Measurements from ENCODE around the gene CDO1.

Gene CDO1

GRCh38 chr5:115849258-115849798 lies 32.9 kb upstream of the CDO1 start:
- H3K4me2 ChIP-seq (ENCODE audit: low read length, poor library complexity, severe bottlenecking) = no peak overlapping the region
- no peak overlapping the region for H2BK12ac ChIP-seq (ENCODE audit: low read length in 2 of 2)

GRCh38 chr5:115847290-115847689 lies 30.8 kb upstream of the CDO1 start:
- no peak overlapping the region for H2BK5ac ChIP-seq (ENCODE audit: low read depth, low read length, poor library complexity, severe bottlenecking)
- no peak overlapping the region for H2BK12ac ChIP-seq (ENCODE audit: low read length in 2 of 2)
- H3K27ac ChIP-seq (ENCODE audit: low read length, poor library complexity, severe bottlenecking) = no peak overlapping the region
- no peak overlapping the region for H3K23ac ChIP-seq (ENCODE audit: low read length in 2 of 2)
- WGBS = 97% methylated on average over 3 of the region's 7 CpGs
- no peak overlapping the region for H4K91ac ChIP-seq (ENCODE audit: low read length)
- peaks cover 2% of the 10 kb centered on the region for H3K4me1 ChIP-seq (ENCODE audit: control insufficient read depth, insufficient read depth, low read depth, low read length)
- no peak overlapping the region for H3K9ac ChIP-seq (ENCODE audit: low read length)
- no peak overlapping the region for H2BK15ac ChIP-seq (ENCODE audit: low read depth, poor library complexity, severe bottlenecking)
- no peak overlapping the region for H4K8ac ChIP-seq (ENCODE audit: low read length)
- H3K79me1 ChIP-seq (replicated peaks; ENCODE audit: low read length, poor library complexity, severe bottlenecking) = peaks cover 3% of the 10 kb centered on the region
- H2AK5ac ChIP-seq (ENCODE audit: low read length, severe bottlenecking) = no peak overlapping the region
- no peaks in the 10 kb centered on the region for H3K27me3 ChIP-seq (ENCODE audit: control insufficient read depth in 1 of 2, insufficient read depth in 1 of 2, low read length in 2 of 2)
- H3K4me3 ChIP-seq (ENCODE audit: insufficient read depth in 1 of 2, low read depth in 1 of 2, low read length in 2 of 2) = no peak overlapping the region
- DNase-seq = no peak
- no peaks in the 10 kb centered on the region for H3K9me3 ChIP-seq (ENCODE audit: control insufficient read depth, low read length)
- no peak overlapping the region for H3K14ac ChIP-seq (ENCODE audit: low read length in 2 of 2)
- H2AFZ ChIP-seq (ENCODE audit: low read depth, low read length) = no peak overlapping the region
- H3K18ac ChIP-seq (ENCODE audit: low read depth in 1 of 2, low read length in 2 of 2) = no peak overlapping the region
- no peak overlapping the region for H3K4me2 ChIP-seq (ENCODE audit: low read length, poor library complexity, severe bottlenecking)
- H3K36me3 ChIP-seq (ENCODE audit: control insufficient read depth in 1 of 2, insufficient read depth in 2 of 2, low read depth in 1 of 2, low read length in 2 of 2) = no peaks in the 10 kb centered on the region
- H2BK120ac ChIP-seq (ENCODE audit: low read depth, low read length) = no peak overlapping the region
- H3K4ac ChIP-seq (ENCODE audit: low read depth in 1 of 2, low read length in 2 of 2) = no peak overlapping the region

More at GRCh38 chr5:115849258-115849798, 32.9 kb upstream of the CDO1 start:
- Histone ChIP-seq H3K9ac (ENCODE audit: low read length) (no peak overlapping the region), H3K4me1 (ENCODE audit: control insufficient read depth, insufficient read depth, low read depth, low read length) (no peaks in the 10 kb centered on the region), H4K91ac (ENCODE audit: low read length) (peak overlapping the region; percentile 41), H3K27ac (ENCODE audit: low read length, poor library complexity, severe bottlenecking) (no peak overlapping the region), H3K36me3 (ENCODE audit: control insufficient read depth in 1 of 2, insufficient read depth in 2 of 2, low read depth in 1 of 2, low read length in 2 of 2) (no peaks in the 10 kb centered on the region), H2BK15ac (ENCODE audit: low read depth, poor library complexity, severe bottlenecking) (no peak overlapping the region), H3K4me3 (ENCODE audit: insufficient read depth in 1 of 2, low read depth in 1 of 2, low read length in 2 of 2) (no peak overlapping the region), H3K14ac (ENCODE audit: low read length in 2 of 2) (no peak overlapping the region), H2AK5ac (ENCODE audit: low read length, severe bottlenecking) (no peak overlapping the region), H3K18ac (ENCODE audit: low read depth in 1 of 2, low read length in 2 of 2) (no peak overlapping the region), H3K79me1 (replicated peaks; ENCODE audit: low read length, poor library complexity, severe bottlenecking) (peaks cover 7% of the 10 kb centered on the region), H2BK120ac (ENCODE audit: low read depth, low read length) (no peak overlapping the region), H3K23ac (ENCODE audit: low read length in 2 of 2) (no peak overlapping the region), H2BK5ac (ENCODE audit: low read depth, low read length, poor library complexity, severe bottlenecking) (no peak overlapping the region), H3K4ac (ENCODE audit: low read depth in 1 of 2, low read length in 2 of 2) (no peak overlapping the region), H3K27me3 (ENCODE audit: control insufficient read depth in 1 of 2, insufficient read depth in 1 of 2, low read length in 2 of 2) (no peaks in the 10 kb centered on the region), H2AFZ (ENCODE audit: low read depth, low read length) (no peak overlapping the region), H4K8ac (ENCODE audit: low read length) (no peak overlapping the region), H3K9me3 (ENCODE audit: control insufficient read depth, low read length) (no peaks in the 10 kb centered on the region)
- 95% methylated on average over 3 of the region's 3 CpGs for WGBS
- no peak for DNase-seq

GRCh38 chr5:115844321-115844817 lies 27.9 kb upstream of the CDO1 start:
- H3K18ac ChIP-seq (ENCODE audit: low read depth in 1 of 2, low read length in 2 of 2) = no peak overlapping the region
- H3K27ac ChIP-seq (ENCODE audit: low read length, poor library complexity, severe bottlenecking) = no peak overlapping the region
- no peaks in the 10 kb centered on the region for H3K27me3 ChIP-seq (ENCODE audit: control insufficient read depth in 1 of 2, insufficient read depth in 1 of 2, low read length in 2 of 2)
- H3K4ac ChIP-seq (ENCODE audit: low read depth in 1 of 2, low read length in 2 of 2) = no peak overlapping the region
- H2AFZ ChIP-seq (ENCODE audit: low read depth, low read length) = no peak overlapping the region
- no peak overlapping the region for H2AK5ac ChIP-seq (ENCODE audit: low read length, severe bottlenecking)
- H3K23ac ChIP-seq (ENCODE audit: low read length in 2 of 2) = no peak overlapping the region
- no peak overlapping the region for H4K8ac ChIP-seq (ENCODE audit: low read length)
- no peaks in the 10 kb centered on the region for H3K9me3 ChIP-seq (ENCODE audit: control insufficient read depth, low read length)
- H3K79me1 ChIP-seq (replicated peaks; ENCODE audit: low read length, poor library complexity, severe bottlenecking) = peaks cover 1% of the 10 kb centered on the region
- no peak overlapping the region for H3K14ac ChIP-seq (ENCODE audit: low read length in 2 of 2)
- H3K36me3 ChIP-seq (ENCODE audit: control insufficient read depth in 1 of 2, insufficient read depth in 2 of 2, low read depth in 1 of 2, low read length in 2 of 2) = no peaks in the 10 kb centered on the region
- WGBS = 85% methylated on average over 7 of the region's 7 CpGs
- no peak overlapping the region for H2BK15ac ChIP-seq (ENCODE audit: low read depth, poor library complexity, severe bottlenecking)
- H3K4me2 ChIP-seq (ENCODE audit: low read length, poor library complexity, severe bottlenecking) = no peak overlapping the region
- peak overlapping the region; percentile 93 for H3K9ac ChIP-seq (ENCODE audit: low read length)
- H2BK12ac ChIP-seq (ENCODE audit: low read length in 2 of 2) = no peak overlapping the region
- peak overlapping the region in 1 of 2 experiments; percentile 86 for H3K4me3 ChIP-seq (ENCODE audit: insufficient read depth in 1 of 2, low read depth in 1 of 2, low read length in 2 of 2)
- H3K4me1 ChIP-seq (ENCODE audit: control insufficient read depth, insufficient read depth, low read depth, low read length) = peaks cover 5% of the 10 kb centered on the region
- H4K91ac ChIP-seq (ENCODE audit: low read length) = no peak overlapping the region
- DNase-seq = no peak
- no peak overlapping the region for H2BK5ac ChIP-seq (ENCODE audit: low read depth, low read length, poor library complexity, severe bottlenecking)
- no peak overlapping the region for H2BK120ac ChIP-seq (ENCODE audit: low read depth, low read length)

- H3K36me3 ChIP-seq (ENCODE audit: control insufficient read depth in 1 of 2, insufficient read depth in 2 of 2, low read depth in 1 of 2, low read length in 2 of 2) = no peaks in the 10 kb centered on the region
- H3K18ac ChIP-seq (ENCODE audit: low read depth in 1 of 2, low read length in 2 of 2) = no peak overlapping the region
- no peak overlapping the region for H4K8ac ChIP-seq (ENCODE audit: low read length)
- H2BK5ac ChIP-seq (ENCODE audit: low read depth, low read length, poor library complexity, severe bottlenecking) = no peak overlapping the region
- WGBS = 96% methylated on average over 2 of the region's 6 CpGs
- peak overlapping the region in 1 of 2 experiments; percentile 86 for H3K4me3 ChIP-seq (ENCODE audit: insufficient read depth in 1 of 2, low read depth in 1 of 2, low read length in 2 of 2)
- H3K4me1 ChIP-seq (ENCODE audit: control insufficient read depth, insufficient read depth, low read depth, low read length) = peaks cover 8% of the 10 kb centered on the region
- H3K9ac ChIP-seq (ENCODE audit: low read length) = peak overlapping the region; percentile 93
- H3K27me3 ChIP-seq (ENCODE audit: control insufficient read depth in 1 of 2, insufficient read depth in 1 of 2, low read length in 2 of 2) = no peaks in the 10 kb centered on the region
- H3K9me3 ChIP-seq (ENCODE audit: control insufficient read depth, low read length) = no peaks in the 10 kb centered on the region
- no peak overlapping the region for H2AK5ac ChIP-seq (ENCODE audit: low read length, severe bottlenecking)
- no peak overlapping the region for H2BK15ac ChIP-seq (ENCODE audit: low read depth, poor library complexity, severe bottlenecking)
- no peak overlapping the region for H3K23ac ChIP-seq (ENCODE audit: low read length in 2 of 2)
- no peak overlapping the region for H4K91ac ChIP-seq (ENCODE audit: low read length)
- H3K79me1 ChIP-seq (replicated peaks; ENCODE audit: low read length, poor library complexity, severe bottlenecking) = no peaks in the 10 kb centered on the region
- no peak overlapping the region for H2BK120ac ChIP-seq (ENCODE audit: low read depth, low read length)
- H3K4ac ChIP-seq (ENCODE audit: low read depth in 1 of 2, low read length in 2 of 2) = peak overlapping the region in 1 of 2 experiments; percentile 37
- DNase-seq = no peak
- no peak overlapping the region for H3K27ac ChIP-seq (ENCODE audit: low read length, poor library complexity, severe bottlenecking)
- H3K14ac ChIP-seq (ENCODE audit: low read length in 2 of 2) = no peak overlapping the region
- no peak overlapping the region for H3K4me2 ChIP-seq (ENCODE audit: low read length, poor library complexity, severe bottlenecking)
- no peak overlapping the region for H2BK12ac ChIP-seq (ENCODE audit: low read length in 2 of 2)
- H2AFZ ChIP-seq (ENCODE audit: low read depth, low read length) = no peak overlapping the region
These were observed 27.1 kb upstream of the CDO1 start for GRCh38 chr5:115843444-115844130.

All from mesenchymal stem cell (in vitro differentiated cells and primary cell).